HFFc6 (cell line): ENCODE data around the gene ACTMAP. TPM values are rescaled to one million over a fixed set of nuclear protein-coding genes. Genes with fewer than 3 reads are reported as not detected.
"Not testable (repeated sequence)": the region's sequence is repeated elsewhere in the genome, so short reads cannot be mapped to it uniquely, and the experiment has no call there.

Source experiments
- DNase-seq: peaks from one replicate; pipeline ENCODE4 v3.0.0-alpha.2; 2018
- H3K27ac Mint-ChIP-seq: 2 replicates; pipeline ENCODE4 v1.8.0; 2020; ENCODE audit warnings: mild to moderate bottlenecking, mixed read lengths
- H3K27me3 Mint-ChIP-seq: 2 replicates; pipeline ENCODE4 v1.8.0; 2021; ENCODE audit warnings: mild to moderate bottlenecking, moderate library complexity, mixed read lengths; ENCODE audit not compliant: insufficient read depth
- H3K36me3 Mint-ChIP-seq: 2 replicates; pipeline ENCODE4 v1.8.0; 2021; ENCODE audit warnings: low read depth, mixed read lengths
- H3K4me1 Mint-ChIP-seq: 2 replicates; pipeline ENCODE4 v1.8.0; 2020; ENCODE audit warnings: low read depth, mixed read lengths
- H3K4me3 Mint-ChIP-seq: 2 replicates; pipeline ENCODE4 v1.8.0; 2020; ENCODE audit warnings: mild to moderate bottlenecking, moderate library complexity, mixed read lengths
- H3K9me3 Mint-ChIP-seq: 2 replicates; pipeline ENCODE4 v1.8.0; 2020; ENCODE audit warnings: mild to moderate bottlenecking, mixed read lengths
- total RNA-seq, 6 experiments: library from RNA; stranded (reverse); fragmentation: NEBNext Ultra II Directional; extraction: Animal tissue kit (Norgen Biotek cat#: 25700); gene quantifications; 2 replicates in 1 of 6; 3 replicates in 5 of 6; pipeline ENCODE4 v1.2.3, GENCODE V29; 2021
- TF ChIP-seq, protein P1 (sequence below): fragments of 200-600 bp; sonication (generic); IDR thresholded peaks from 2 replicates; pipeline ENCODE4 v1.5.0; 2021; ENCODE audit warnings: antibody characterized with exemption, mild to moderate bottlenecking

ACTMAP gene
- total RNA-seq, 6 experiments from 2014 or later = 6.7 to 8.5 (median 7.5) TPM

DNA sequence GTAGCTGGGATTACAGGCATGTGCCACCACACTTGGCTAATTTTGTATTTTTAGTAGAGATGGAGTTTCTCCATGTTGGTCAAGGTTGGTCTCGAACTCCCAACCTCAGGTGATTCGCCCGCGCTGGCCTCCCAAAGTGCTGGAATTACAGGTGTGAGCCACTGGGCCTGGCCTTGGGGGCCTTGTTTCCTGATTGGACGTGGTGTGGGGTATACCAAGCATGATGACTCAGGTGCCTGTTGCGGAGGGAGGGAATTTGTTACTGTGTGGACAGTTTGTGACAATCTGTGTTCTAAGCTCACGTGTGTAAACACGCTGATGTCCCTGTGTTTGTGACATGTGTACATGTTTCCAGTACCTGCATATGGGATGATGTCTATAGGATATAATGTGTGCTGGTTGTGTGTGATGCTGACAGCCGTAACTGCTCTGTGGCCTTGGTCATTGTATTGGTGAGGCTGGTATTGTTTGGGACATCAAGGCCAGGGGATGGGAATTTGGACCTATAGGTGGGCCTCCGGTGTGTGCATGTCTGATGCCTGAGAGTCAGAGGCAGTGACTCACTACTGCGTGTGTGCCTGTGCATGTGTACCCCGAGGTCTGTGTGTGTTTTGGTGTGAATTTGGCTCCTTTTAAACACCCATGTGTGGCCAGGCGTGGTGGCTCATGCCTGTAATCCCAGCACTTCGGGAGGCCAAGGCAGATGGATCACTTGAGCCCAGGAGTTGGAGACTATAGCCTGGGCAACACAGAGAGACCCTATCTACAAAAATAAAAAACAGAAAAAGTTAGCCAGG, 47.1 kb upstream of the ACTMAP start:
- peaks cover 28% of the 10 kb centered on the region for H3K4me1 Mint-ChIP-seq
- H3K4me3 Mint-ChIP-seq = peak overlapping the region; percentile 97; the same call in 1 of the 2 replicates
- H3K27ac Mint-ChIP-seq = peak overlapping the region; percentile 98
- H3K36me3 Mint-ChIP-seq = peaks cover 11% of the 10 kb centered on the region
- TF ChIP-seq, protein P1, sequence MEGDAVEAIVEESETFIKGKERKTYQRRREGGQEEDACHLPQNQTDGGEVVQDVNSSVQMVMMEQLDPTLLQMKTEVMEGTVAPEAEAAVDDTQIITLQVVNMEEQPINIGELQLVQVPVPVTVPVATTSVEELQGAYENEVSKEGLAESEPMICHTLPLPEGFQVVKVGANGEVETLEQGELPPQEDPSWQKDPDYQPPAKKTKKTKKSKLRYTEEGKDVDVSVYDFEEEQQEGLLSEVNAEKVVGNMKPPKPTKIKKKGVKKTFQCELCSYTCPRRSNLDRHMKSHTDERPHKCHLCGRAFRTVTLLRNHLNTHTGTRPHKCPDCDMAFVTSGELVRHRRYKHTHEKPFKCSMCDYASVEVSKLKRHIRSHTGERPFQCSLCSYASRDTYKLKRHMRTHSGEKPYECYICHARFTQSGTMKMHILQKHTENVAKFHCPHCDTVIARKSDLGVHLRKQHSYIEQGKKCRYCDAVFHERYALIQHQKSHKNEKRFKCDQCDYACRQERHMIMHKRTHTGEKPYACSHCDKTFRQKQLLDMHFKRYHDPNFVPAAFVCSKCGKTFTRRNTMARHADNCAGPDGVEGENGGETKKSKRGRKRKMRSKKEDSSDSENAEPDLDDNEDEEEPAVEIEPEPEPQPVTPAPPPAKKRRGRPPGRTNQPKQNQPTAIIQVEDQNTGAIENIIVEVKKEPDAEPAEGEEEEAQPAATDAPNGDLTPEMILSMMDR = no peak
- H3K9me3 Mint-ChIP-seq = no peaks in the 10 kb centered on the region
- DNase-seq = no peak
- peaks cover 3% of the 10 kb centered on the region; the same call in 1 of the 2 replicates for H3K27me3 Mint-ChIP-seq

DNA sequence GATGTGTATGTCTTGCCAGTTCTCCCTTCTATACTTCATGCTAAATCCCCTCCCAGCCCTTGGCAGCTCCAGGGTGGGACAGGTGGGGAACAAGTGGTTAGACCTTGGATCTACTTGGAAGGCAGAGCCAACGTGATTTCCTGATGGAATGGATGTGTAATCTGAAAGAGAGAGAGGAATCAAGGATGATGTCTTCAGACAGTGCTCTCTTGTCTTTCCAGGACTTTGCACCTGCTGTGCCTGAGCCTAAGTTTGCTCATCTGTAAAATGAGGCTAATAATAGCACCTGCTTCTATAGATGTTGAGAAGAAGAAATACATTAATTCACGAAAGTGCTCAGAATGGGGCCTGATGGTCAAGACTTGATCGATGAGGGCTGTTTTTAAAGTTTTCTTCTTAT, 41.7 kb upstream of the ACTMAP start:
- Mint-ChIP-seq H3K36me3 (peaks cover 6% of the 10 kb centered on the region; the same call in 1 of the 2 replicates), H3K27ac (no peak overlapping the region), H3K9me3 (no peaks in the 10 kb centered on the region), H3K4me3 (no peak overlapping the region), H3K27me3 (no peaks in the 10 kb centered on the region; the same call in 1 of the 2 replicates), H3K4me1 (peaks cover 7% of the 10 kb centered on the region; the same call in 1 of the 2 replicates)
- no peak for DNase-seq
- TF ChIP-seq, protein P1 = no peak

DNA sequence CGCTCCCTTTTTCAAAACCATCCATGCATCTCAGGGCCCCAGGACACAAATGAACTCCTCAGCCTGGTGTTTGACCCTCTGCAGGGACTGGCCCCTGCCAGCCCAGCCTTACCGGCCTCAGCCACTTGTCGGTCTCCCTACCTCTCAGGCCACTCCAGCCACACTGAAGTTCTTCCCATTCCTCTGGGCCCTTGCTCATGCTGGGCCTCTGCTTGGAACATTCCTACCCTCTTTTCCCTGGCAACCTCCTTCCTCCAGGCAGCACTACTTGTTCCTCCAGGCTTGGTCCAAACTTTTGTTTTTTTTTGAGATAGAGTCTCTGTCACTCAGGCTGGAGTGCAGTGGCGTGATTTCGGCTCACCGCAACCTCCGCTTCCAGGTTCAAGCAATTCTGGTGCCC, 41.1 kb upstream of the ACTMAP start:
- Mint-ChIP-seq H3K27ac (no peak overlapping the region), H3K27me3 (no peaks in the 10 kb centered on the region; the same call in none of the 2 replicates), H3K9me3 (no peaks in the 10 kb centered on the region), H3K36me3 (peaks cover 6% of the 10 kb centered on the region; the same call in 1 of the 2 replicates), H3K4me3 (no peak overlapping the region), H3K4me1 (peaks cover 7% of the 10 kb centered on the region; the same call in 1 of the 2 replicates)
- TF ChIP-seq, protein P1 = no peak
- no peak for DNase-seq

DNA sequence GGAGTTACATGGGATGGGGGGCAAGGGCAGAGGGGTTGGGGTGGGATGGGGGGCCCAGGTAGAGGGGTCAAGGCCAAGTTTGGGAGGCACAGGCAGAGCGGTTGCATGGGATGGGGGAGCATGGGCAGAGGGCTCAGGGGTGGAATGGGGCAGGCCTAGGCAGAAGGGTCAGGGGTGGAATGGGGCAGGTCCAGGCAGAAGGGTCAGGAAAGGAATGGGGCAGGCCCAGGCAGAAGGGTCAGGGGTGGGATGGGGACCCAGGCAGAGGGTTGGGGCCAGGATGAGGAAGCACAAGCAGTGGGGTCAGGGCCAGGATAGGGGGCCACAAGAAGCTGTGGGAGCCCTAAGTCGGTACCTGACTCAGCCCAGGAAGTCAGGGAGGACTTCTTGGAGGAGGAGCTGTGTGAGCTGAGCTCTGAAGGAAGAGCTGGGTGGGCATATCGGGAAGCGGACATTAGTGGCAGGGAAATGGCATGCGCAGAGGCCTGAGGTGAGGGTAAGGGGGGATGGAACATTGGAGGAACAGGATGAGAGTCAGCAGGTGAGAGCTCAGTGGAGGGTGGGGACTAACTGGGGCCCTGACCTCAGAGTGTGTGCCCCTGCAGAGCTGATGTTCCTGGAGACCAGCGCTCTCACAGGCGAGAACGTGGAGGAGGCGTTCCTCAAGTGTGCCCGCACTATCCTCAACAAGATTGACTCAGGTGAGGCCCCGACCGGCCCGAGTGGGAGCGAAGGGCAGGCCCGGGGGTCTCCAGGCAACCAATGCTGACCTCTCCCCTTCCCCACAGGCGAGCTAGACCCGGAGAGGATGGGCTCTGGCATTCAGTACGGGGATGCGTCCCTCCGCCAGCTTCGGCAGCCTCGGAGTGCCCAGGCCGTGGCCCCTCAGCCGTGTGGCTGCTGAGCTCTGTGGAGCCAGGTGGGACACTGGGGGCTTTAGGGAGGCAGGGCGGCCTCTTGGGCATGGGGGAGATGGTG, 36.1 kb upstream of the ACTMAP start:
- Mint-ChIP-seq H3K4me1 (peaks cover 3% of the 10 kb centered on the region; the same call in 1 of the 2 replicates), H3K4me3 (no peak overlapping the region), H3K9me3 (no peaks in the 10 kb centered on the region)

DNA sequence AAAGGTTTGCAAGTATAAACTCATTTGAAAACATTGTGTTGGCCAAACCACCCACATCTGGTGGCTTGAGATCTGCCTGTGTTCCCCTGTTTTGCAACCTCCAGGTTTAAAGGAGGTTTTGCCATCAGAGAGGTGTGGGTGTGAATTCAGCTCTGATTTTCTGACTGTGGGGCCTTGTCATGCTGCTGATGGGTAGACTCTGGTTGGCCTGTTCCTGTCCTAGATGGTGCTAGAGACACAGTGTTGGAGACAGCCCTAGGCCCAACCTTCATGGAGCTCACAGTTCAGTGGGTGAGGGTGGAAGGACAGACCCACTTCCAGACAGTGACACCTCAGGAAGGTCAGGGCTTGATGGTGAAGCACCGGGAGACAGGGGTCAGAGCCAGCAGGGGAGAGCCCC, 35.2 kb upstream of the ACTMAP start:
- TF ChIP-seq, protein P1 = no peak
- H3K4me1 Mint-ChIP-seq = no peaks in the 10 kb centered on the region
- DNase-seq = no peak
- peaks cover 6% of the 10 kb centered on the region; the same call in 1 of the 2 replicates for H3K36me3 Mint-ChIP-seq
- no peaks in the 10 kb centered on the region for H3K9me3 Mint-ChIP-seq
- no peak overlapping the region for H3K4me3 Mint-ChIP-seq
- H3K27me3 Mint-ChIP-seq = no peaks in the 10 kb centered on the region; the same call in none of the 2 replicates
- H3K27ac Mint-ChIP-seq = no peak overlapping the region

More for the DNA sequence above, 36.1 kb upstream of the ACTMAP start:
- no peak for DNase-seq
- TF ChIP-seq, protein P1 = no peak
- H3K36me3 Mint-ChIP-seq = peaks cover 6% of the 10 kb centered on the region; the same call in 1 of the 2 replicates
- H3K27me3 Mint-ChIP-seq = no peaks in the 10 kb centered on the region; the same call in none of the 2 replicates
- no peak overlapping the region for H3K27ac Mint-ChIP-seq

DNA sequence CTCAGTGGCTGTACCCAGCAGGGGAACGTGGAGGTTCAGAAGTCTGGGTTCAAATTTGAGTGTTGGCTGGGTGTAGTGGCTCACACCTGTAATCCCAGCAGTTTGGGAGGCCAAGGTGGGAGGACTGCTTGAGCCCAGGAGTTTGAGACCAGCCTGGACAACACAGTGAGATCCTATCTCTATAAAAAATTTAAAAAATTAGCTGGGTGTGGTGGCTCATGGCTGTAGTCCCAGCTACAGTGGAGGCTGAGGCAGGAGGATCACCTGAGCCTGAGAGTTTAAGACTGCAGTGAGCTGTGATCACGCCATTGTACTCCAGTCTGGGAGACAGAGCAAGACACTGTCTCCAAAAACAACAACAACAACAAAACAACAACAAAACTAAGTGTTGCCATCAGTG, 33.9 kb upstream of the ACTMAP start:
- not testable (repeated sequence) for H3K27me3 Mint-ChIP-seq, H3K27ac Mint-ChIP-seq, H3K4me3 Mint-ChIP-seq, DNase-seq, H3K9me3 Mint-ChIP-seq, H3K36me3 Mint-ChIP-seq, H3K4me1 Mint-ChIP-seq
